HuH-7 (cell line): ENCODE measurements around the gene INTS1.

ENCODE experiments used
- DNase-seq: peaks from one replicate; pipeline ENCODE4 v3.0.0; 2011; ENCODE audit warnings: low spot score

Gene INTS1

DNA sequence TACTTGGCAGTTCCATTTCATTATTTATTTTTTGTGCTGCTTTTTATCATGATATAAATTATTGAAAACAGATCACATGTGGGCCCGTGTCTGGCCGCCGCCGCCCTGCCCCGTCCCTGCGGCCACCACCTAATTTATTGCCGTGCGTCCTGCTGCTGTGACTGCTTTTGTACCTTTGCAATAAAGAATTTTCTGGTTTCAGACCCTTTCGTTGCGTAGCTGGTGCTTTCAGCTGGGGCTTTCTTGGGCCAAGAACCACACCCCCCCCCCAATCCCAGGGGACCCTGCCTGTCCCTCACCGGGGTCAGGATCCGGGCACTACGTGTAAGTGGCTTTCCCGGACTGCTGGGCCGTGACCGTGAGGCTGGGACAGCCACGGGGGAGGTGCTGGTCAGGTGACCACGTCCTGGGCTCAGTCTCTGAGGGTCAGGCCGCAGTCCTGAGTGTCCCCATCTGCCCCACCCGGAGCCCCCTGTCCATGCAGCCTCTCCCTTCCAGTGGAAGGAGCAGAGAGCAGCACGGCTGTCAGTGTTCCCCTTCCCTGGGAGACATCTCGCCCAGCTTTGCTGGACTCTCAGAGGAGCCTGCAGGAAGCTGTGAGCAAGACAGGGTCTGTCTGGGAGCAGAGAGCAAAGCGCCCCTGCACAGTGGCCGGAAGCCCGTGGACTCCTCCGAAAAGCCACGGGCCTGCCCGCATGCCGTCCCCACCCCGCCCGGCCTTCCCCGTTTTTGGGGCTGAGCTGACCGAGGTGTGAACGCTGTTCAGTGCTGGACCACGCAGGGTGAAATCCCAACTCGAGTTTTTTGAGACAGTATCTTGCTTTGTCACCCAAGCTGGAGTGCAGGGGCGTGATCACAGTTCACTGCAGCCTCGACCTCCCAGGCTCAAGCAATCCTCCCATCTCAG, 38.9 kb upstream of the INTS1 start:
- no peak for DNase-seq

DNA sequence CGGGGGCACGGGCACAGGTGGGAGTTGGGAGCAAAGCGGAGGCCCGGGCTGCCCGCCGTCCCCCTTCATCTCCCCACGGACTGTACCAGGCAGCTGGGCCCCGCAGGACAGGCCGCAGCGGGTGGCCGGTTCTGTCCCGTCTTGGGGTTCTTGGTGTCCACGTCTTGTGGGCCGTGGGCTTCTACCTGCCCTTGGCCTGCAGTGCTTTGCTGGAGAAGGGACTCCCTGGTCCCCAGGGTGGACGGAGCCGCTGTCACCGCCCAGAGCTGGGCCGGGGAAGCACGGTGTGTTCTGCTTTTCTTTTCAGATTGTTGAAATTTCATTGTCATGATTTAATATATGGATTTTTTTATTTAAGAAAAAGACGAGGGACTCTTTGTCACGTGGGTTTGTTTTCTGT, 38.1 kb upstream of the INTS1 start:
- no peak for DNase-seq

DNA sequence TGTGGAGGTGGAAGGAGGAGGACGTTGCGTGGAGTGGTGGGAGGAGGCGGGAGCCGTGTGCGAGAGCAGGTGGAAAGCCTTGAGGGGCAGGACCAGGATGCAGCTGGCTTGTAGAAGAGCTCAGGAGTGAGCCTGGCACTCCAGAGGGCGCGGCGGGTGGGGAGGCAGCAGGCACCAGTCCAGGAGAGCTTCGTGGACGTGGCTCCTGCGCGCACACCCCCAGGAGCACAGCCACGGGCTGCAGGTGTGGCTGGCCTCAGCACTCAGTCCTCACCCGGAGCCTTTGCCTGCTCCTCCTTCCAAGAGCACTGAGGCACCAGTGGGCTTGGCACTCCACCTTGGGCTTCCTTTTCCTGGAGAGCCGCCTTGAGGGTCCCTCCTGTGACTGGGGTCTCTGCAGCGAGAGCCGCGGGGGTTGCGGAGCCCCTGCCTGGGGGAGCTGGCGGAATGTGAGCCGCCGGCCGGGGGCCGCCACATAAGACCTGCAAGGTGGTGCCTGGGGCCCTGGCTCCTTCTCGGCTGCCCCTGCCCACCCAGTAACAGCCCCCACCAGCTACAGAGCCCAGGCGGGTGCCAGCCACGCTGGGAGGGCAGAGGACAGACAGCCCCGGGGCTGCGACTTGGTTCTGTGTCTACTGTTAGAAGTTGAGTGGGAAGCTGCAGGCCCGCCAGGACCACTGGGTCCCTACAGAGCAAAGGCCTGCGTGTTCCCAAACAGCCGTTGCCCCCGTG, 37.4 kb upstream of the INTS1 start:
- DNase-seq, result no peak

DNA sequence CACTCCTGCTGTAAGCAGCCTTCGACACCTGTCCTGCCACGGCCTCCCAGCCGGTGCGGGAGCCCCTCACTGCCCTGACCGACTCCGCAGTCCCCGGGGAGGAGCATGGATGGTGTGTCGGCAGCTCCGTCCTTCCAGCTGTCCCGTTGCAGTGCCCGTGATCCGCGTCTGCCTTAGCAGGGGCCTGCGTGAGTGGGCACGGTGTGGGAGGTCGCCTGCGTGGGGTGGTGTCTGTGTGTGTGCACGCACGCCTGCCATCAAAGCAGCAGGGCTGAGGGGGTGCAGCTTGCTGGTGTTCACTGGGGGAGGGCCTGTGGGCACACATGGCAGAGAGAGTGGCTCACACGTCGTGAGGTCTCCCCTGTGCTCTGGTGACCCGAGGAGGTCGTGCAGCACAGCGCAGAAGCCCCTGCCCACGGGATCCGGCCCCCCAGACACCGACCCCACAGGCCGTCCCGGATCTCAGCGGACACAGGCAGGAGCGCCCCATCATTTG, 36.6 kb upstream of the INTS1 start:
- DNase-seq, result no peak

DNA sequence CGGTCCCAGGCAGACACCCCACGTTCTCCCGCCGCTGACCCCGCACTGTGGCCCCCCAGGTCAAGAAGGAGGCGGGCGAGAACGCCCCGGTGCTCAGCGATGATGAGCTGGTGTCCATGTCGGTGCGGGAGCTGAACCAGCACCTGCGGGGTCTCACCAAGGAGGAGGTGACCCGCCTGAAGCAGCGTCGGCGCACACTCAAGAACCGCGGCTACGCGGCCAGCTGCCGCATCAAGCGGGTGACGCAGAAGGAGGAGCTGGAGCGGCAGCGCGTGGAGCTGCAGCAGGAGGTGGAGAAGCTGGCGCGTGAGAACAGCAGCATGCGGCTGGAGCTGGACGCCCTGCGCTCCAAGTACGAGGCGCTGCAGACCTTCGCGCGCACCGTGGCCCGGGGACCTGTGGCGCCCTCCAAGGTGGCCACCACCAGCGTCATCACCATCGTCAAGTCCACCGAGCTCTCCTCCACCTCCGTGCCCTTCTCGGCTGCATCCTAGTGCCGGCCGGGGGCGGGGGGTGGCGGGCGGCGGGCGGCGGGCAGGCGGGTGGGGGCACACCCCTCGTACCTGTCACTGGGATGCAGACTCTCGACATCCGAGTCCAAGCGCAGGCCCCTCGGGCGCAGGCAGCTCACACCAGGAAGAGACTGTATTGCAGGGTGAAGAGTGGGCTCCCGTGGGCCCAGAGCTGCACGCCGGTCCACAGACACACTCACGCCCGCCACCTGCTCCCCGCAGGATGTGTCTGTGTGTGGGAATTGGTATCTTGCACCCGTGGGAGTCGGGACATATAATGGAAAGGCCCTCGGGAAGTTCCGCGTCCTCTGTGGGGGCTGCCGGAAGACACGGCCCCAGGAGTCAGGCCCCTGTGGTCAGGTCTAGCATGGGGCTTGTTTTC, 35.9 kb upstream of the INTS1 start:
- DNase-seq, result no peak

DNA sequence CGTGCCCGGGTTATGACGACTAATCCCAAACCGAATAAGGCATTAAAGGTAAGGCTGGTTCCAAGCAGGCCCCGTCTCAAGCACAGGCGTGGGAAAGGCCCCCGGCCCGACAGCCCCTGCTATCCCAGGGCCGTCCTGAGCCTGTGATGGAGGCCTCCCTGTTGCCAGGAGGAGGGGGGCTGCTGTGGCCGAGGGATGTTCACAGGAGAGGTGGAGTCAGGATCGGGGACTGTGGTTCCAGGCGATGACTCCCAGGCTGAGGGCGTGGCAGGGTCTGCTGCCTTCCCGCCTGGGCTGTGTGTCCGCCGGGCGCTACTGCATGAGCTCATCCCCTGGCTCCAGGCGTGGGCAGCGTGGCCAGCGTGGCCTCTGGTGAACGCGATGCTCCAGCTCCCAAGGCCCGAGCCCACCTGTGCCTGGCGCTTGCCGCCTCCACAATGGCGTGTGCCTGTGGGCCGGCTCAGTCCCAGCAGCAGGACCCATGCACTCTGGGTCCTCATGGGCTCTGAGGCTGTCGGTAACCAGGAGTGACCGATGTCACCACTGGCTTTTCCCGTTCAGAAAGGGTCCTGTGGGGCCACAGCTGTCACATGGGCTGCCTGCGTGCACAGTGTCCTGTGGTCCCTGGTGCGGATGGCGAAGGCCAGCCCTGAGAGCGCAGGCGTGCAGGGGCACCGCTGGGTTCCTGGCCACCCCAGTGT, 35.1 kb upstream of the INTS1 start:
- DNase-seq, result no peak

DNA sequence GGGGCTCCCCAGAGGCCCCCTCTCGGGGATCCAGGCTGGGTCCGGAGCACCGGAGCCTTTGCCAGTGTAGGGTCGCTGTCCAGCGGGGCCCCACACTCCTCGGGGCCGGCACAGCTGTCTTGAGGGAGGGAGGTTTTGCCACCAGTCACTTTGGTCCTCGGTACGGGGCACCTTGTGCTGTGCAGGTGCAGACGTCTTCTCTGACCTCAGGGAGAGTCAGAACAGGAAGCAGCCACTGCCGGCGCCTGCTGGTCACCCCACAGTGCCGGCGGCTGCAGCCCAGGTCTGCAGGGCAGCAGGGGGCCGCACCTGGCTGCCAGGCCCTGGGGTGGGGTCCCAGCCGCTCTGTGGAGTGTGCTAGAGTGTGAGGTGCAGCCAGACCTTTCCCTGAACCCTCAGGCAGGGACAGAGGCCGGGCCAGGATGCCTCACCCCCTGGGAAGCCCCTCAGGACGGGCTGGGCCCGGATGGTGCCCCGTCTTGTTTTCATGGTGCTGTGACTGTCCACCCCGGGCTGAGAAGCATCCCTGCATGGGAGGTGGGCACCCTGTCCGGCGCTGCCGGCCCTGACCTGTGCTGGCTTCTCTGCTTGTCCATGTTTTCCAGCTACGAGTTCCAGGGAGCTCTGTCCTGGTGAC, 34.5 kb upstream of the INTS1 start:
- no peak for DNase-seq

DNA sequence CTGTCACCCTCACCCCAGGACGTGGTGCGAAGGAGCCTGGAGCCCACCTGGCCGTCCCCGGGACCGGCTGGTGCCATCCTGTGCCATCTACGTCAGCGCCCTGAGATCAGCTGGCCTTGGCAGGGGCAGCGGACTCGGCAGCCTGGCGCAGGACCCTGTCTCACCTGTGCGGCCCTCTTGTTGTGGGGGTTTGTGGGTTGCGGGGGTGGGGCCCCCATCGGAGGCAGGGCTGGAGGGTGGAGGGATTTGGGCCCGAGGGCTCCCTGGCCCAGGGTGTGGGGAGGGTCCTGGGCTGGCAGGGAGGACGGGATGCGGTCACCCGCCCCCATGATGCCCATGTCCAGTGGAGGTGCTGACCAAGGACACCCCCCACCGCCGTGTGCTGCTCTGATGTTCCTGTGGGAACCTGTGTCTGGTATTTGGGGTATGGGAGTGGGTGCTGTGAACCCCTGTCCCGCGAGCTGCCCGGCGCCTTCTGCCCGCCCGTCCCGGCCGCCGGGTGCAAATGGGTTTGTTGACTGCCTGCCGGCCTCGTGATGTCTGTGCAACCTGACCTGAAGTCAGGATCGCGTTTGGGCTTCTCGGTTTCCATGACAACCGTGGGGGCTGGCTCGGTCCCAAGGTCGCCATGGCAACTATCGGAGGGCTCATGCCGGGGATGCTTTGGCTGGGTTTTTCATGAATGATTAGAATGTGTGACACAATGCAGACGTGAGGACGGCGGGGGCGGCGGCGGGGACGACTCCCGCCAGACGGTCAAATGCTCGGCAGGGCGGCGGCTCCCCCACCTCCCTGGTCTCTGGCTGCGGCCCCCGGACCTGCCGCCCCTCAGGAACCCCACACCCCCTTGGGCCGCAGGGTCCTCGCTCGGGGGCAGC, 33.6 kb upstream of the INTS1 start:
- DNase-seq, result no peak

DNA sequence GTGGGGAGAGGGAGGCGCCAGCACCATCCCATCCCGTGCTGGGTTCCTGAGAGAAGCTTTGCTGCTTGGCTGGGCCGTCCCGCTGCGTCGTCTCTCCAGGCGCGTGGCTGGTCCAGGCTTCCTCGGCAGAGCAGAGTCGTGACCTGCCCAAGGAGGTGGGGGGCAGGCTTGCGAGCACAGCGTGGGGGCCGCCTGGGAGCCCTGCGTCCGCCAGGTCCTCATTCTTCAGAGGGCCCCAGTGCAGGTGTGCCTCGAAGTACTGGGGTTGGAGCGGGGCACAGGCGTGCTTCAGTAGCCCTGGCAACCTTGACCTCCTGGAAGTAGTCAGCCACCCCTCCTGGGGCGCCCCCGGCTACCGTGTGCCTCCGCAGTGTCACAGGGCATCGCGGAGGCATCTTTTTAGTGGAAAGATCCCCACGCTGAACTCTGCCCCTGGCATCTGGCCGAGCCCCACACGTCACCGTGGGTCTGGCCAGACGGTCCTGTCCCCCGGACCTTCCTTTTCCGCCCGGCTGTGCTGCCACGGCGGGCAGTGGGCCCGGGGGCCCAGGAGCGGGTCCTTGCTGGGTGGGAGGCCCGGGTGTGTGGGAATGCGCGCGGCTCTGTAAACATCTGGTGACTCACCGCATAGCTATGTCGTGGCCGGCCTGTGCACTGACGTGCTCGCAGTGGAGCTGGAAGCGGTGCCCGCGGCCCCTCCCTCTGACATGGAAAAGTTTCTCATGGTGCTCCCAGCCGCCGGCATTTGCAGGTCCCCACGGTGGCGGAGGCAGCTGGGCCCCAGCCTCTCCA, 32.8 kb upstream of the INTS1 start:
- peak; percentile 99 for DNase-seq

DNA sequence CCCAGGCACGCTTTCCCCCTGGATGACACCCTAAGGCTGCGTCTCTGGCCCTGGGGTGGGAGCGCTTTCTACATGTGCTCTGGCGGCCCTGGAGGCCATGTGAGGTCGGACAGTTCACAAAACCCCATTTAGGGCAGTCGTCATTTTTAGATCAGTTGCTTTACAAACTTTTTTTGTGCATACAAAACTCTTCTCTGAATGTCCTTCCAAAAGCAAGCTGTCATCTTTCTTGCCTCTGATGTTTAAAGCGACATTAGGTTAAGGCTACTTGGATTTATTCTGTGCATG, 32.2 kb upstream of the INTS1 start:
- DNase-seq, result no peak

DNA sequence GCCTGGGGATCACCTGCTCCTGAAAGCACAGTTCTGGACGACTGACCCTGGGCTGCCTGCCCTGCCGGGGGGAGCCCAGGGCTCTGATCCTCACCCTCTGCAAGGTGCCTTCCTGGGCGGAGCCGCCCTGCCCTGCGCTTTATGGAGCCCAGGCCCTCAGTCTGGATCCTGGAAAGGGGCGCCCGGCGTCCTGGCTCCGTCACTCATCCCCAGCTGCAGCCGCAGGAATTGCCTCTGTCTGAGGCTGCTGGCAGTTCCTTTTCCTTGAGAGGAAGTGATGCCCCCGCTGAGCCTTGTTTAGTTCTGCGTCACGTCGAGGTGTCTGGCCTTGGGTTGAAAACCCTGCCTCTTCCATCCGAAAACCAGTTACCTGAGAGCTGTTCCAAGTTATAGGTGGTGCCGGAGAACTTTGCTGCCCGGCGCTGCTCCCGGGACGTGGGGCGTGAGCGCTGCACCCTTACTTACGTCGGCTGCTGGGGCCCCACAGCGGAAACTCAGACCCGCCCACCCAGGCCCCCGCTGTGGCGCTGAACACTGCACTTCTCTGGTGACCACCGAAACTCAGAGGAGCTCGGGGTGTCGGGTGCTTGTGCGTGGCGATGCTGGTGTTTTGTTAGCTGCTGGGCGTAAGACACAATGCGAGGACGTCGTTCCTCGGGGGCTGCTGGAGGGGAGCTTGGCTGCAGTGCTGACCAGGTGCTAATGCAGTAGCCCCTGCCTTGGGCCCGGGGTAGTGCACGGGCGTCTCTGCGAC, 31.7 kb upstream of the INTS1 start:
- no peak for DNase-seq

DNA sequence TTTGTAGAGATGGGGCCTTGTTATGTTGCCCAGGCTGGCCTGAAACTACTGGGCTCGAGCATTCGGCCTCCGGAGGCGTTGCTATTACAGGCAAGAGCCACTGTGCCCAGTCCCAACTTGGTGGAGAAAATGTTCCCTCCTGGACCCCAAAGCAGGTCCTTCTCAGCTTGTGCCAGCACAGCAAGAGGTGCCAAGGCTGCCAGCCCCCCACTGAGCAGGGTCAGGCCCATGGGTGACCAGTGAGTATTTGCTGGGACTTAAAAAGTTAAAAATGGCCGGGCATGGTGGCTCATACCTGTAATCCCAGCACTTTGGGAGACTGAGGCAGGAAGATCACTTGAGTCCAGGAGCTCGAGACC, 30.9 kb upstream of the INTS1 start:
- no peak for DNase-seq

DNA sequence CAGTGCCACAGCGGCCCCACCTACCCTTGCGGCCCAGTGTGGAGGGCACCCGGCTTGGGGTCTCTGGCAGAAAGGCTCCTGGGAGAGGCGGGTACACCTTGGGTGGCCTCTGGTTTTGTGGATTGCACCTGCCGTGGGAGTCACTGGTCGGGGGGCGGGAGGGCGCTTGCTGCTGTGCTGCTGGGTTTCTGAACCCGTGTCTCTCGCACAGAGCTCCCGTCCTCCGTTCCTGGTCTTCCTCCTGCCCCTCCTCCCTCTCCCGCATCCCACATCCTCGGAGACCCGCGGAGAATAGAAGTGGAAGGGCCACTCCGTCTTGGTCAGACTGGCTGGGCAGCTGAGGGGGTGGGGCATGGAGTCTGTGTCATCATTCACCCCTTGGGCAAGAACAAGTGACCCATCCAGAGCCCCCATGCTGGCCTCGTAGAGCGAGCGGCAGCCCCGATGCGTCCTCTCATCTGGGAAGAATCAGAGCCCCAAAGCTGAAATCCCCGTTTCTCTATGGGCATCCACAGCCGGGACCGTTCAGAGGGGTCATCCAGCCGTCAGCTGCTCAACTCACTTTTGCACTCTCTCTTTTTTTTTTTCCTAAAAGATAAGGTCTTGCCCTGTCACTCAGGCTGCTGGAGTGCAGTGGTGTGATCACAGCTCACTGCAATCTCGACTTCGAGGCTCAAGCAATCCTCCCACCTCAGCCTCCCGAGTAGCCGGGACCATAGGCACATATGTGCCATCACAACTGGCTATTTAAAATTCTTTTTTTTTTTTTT, 30.3 kb upstream of the INTS1 start:
- DNase-seq, result no peak

DNA sequence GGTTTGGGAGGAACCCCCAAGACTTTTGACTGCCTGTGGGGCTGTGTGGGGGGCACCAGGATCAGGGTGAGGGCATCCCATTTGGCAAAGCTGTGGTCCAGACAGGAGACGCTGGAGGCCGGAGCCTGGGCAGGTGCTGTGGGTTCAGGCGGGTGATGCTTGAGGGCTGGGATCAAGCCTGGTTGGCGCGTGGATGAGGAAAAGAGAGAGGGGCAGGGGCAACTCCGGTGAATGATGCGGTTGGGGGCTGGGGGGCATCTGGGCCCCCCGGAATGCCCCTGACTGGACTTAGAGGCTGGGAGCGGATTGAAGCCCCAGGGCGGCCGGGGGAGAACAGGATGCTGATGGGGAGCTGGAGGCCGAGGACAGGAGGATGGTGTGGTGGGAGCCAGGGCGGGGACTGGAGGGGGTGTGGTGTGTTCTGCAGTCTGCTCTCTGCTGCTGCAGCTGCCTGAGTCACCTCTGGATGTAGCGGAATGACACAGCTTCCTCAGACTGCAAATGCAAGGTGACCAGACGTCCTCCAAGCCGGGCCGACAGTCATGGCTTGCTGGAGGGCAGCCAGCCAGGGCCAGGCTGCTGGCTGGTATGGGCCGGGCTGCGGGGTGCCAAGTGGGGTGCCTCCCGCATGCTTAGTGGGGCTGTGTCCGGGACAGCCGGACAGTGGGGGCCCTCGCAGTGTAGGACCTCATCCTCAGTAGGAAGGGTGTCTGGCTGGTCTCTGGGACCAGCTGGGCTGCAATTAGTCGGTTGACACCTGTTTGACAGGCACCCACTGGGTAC, 29.5 kb upstream of the INTS1 start:
- no peak for DNase-seq

DNA sequence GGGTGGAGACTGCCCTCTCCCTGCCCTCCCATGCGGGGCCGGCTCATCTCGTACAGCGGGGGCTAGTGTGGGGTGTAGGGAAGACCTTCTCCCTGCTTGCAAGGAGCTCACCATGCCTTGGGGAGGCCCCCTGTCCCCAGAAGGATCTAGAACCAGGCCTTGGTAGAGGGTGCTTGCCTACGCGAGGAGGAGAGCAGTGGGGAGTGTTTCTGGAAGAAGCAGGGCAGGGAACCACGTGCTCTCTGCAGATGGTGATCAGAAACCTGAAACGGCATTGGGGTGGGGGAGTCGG, 29.0 kb upstream of the INTS1 start:
- no peak for DNase-seq

DNA sequence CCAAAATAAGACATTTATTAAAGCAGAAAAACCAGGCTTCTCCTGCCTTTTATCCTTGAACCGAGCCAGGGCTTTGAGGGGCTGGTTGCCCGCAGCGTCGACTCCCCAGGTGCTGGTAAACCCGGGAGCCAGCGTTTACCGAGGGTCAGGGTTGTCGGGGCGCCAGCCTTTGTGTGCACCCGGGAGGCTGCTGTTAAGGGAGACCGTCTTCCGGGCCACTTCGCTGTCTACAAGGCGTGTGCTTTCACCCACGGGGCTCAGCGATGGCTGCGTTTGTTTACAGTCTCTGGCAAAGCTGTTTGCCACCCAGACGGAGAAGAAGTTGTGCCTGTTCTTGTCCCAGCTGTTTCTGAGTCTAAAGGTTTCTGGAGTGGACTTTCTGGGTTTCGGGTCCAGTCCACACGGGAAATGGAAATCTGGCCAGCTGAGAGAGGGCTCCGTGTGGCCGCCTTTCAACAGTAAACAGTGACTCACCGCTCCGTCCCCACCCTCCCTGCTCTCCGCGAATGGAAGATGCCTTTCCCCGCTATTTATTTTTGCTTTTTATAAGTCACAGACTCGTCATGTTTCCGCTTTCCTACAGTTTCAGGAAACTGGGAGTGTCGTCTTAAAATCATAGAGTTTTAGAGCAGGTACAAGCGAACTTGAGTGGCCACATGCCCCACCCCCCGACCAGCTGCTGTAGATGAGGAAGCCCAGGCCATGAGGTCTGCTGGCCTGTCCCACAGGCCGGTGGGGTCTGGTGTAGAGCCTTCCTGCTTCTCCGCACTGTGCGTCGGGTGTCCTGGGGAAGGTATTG, 28.5 kb upstream of the INTS1 start:
- DNase-seq, result no peak

DNA sequence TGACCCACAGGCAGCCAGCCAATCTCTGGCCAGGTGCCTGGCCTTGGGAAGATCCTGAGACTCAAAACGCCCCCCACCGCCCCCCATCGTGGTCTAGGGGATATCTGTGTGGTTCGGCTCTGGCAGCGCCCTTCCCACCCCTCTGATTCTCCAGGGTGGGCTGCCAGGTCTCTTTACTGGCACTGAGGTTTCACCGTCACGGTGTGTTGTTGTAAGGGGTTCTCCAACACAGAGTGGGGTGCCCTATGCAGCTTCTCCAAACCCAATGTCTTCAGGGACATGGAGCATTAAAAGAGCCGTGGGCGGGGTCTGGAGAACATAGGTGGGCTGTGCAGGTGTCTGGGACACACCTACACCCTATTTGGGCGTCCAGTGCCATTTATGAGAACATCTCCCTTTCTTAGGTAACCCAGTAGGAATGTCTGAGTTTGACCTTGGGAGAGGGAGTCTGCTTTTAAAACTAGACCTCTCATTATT, 27.8 kb upstream of the INTS1 start:
- no peak for DNase-seq
